ENCODE measurements around the gene OTOR. TPM values are rescaled to one million over a fixed set of nuclear protein-coding genes. Genes with fewer than 3 reads are reported as not detected.

Gene OTOR
- total RNA-seq, 4 donors from 2014 or later = not detected

GRCh38 chr20:16710781-16711180, 37.4 kb upstream of the OTOR start:
- DNase-seq (ENCODE audit: low spot score) = no peak
- no peak for ATAC-seq (ENCODE audit: low FRiP score)
- no peak for TF ChIP-seq CTCF (IDR thresholded peaks at IDR 0.05)

- no peak for DNase-seq (ENCODE audit: low spot score)
- TF ChIP-seq CTCF (IDR thresholded peaks at IDR 0.05) = no peak
- ATAC-seq (ENCODE audit: low FRiP score) = no peak
Observed at GRCh38 chr20:16711661-16712258, 36.4 kb upstream of the OTOR start.

- DNase-seq (ENCODE audit: low spot score) = no peak
- no peak for ATAC-seq (ENCODE audit: low FRiP score)
- no peak for TF ChIP-seq CTCF (IDR thresholded peaks at IDR 0.05)
Observed at GRCh38 chr20:16712511-16712947, 35.6 kb upstream of the OTOR start.

- no peak for ATAC-seq (ENCODE audit: low FRiP score)
Observed at GRCh38 chr20:16713066-16713465, 35.1 kb upstream of the OTOR start.

GRCh38 chr20:16714242-16714641, 33.9 kb upstream of the OTOR start:
- TF ChIP-seq CTCF (IDR thresholded peaks at IDR 0.05) = no peak
- no peak for ATAC-seq (ENCODE audit: low FRiP score)
- DNase-seq (ENCODE audit: low spot score) = no peak

More at GRCh38 chr20:16713066-16713465, 35.1 kb upstream of the OTOR start:
- no peak for DNase-seq (ENCODE audit: low spot score)
- no peak for TF ChIP-seq CTCF (IDR thresholded peaks at IDR 0.05)

GRCh38 chr20:16714751-16715150, 33.4 kb upstream of the OTOR start:
- no peak for TF ChIP-seq CTCF (IDR thresholded peaks at IDR 0.05)
- ATAC-seq (ENCODE audit: low FRiP score) = no peak
- no peak for DNase-seq (ENCODE audit: low spot score)

GRCh38 chr20:16719421-16719820, 28.7 kb upstream of the OTOR start:
- no peak for TF ChIP-seq CTCF (IDR thresholded peaks at IDR 0.05)
- DNase-seq (ENCODE audit: low spot score) (no peak), ATAC-seq (ENCODE audit: low FRiP score) (no peak)

All from omental fat pad (tissue), 4 donors.